A549 (cell line): ENCODE data around the gene TC2N.

Experiments used
- EP300 ChIP-seq, 2 experiments: fragments of >200 bp; sonication (Bioruptor Twin); formaldehyde crosslinking; IDR thresholded peaks; 2 replicates in 1 of 2; 3 replicates in 1 of 2; pipeline ENCODE4 v1.6.1; 2016 to 2017
- POLR2AphosphoS2 ChIP-seq: conservative IDR thresholded peaks from 2 replicates; pipeline ENCODE4 v1.6.1; 2012; ENCODE audit warnings: low read length, improper control_type of control experiment, inconsistent platforms
- USF2 ChIP-seq: fragments of 450-650 bp; IDR thresholded peaks from 2 replicates; pipeline ENCODE4 v1.6.1; 2014; ENCODE audit warnings: antibody characterized with exemption
- TF ChIP-seq, protein P1 (sequence below): fragments of >200 bp; sonication (Bioruptor Twin); formaldehyde crosslinking; IDR thresholded peaks from 3 replicates; pipeline ENCODE4 v1.5.1; 2016
- TF ChIP-seq, protein P2 (sequence below): fragments of 150-350 bp; IDR thresholded peaks from 2 replicates; pipeline ENCODE4 v1.6.1; 2014; ENCODE audit warnings: low read depth, mild to moderate bottlenecking, low read length

DNA sequence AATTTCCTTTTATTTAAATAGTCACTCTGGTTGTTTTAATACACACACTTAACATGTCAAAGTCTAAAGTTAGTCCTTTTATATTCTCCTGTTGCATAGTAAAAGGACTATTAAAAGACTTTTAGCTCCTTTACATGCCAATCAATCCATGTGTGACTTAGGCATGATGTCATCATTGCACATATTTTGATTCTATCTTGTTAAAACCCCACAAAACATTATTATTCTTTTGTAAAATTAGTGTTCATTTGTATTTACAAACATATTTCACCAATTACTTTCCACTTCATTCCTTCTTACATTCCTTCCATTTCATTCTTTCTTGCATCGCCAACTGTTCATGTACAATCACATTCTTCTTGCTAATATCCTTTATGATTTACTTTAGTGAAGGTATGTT is 39.6 kb downstream of the TC2N start:
- TF ChIP-seq, protein P1, sequence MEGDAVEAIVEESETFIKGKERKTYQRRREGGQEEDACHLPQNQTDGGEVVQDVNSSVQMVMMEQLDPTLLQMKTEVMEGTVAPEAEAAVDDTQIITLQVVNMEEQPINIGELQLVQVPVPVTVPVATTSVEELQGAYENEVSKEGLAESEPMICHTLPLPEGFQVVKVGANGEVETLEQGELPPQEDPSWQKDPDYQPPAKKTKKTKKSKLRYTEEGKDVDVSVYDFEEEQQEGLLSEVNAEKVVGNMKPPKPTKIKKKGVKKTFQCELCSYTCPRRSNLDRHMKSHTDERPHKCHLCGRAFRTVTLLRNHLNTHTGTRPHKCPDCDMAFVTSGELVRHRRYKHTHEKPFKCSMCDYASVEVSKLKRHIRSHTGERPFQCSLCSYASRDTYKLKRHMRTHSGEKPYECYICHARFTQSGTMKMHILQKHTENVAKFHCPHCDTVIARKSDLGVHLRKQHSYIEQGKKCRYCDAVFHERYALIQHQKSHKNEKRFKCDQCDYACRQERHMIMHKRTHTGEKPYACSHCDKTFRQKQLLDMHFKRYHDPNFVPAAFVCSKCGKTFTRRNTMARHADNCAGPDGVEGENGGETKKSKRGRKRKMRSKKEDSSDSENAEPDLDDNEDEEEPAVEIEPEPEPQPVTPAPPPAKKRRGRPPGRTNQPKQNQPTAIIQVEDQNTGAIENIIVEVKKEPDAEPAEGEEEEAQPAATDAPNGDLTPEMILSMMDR, result no peak
- no peak for TF ChIP-seq POLR2AphosphoS2
- TF ChIP-seq USF2, result no peak
- no peak for TF ChIP-seq EP300 (IDR thresholded peaks at IDR 0.05)
- TF ChIP-seq, protein P2, sequence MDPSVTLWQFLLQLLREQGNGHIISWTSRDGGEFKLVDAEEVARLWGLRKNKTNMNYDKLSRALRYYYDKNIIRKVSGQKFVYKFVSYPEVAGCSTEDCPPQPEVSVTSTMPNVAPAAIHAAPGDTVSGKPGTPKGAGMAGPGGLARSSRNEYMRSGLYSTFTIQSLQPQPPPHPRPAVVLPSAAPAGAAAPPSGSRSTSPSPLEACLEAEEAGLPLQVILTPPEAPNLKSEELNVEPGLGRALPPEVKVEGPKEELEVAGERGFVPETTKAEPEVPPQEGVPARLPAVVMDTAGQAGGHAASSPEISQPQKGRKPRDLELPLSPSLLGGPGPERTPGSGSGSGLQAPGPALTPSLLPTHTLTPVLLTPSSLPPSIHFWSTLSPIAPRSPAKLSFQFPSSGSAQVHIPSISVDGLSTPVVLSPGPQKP, result no peak
